Measurements from ENCODE around the gene LYPD4. TPM values are rescaled to one million over a fixed set of nuclear protein-coding genes. Genes with fewer than 3 reads are reported as not detected.
"Not testable (repeated sequence)": the region's sequence is repeated elsewhere in the genome, so short reads cannot be mapped to it uniquely, and the experiment has no call there.

Gene LYPD4
- polyA plus RNA-seq, 1 experiment: not detected

- DNase-seq (ENCODE audit: low read depth): no peak
- ChIA-PET CTCF (no interaction called here), POLR2A (no interaction called here)
- Histone ChIP-seq H3K4me3 (ENCODE audit: low read depth, low read length) (no peak overlapping the region), H3K36me3 (ENCODE audit: control insufficient read depth, insufficient read depth, low read length) (no peaks in the 10 kb centered on the region), H3K27me3 (ENCODE audit: control insufficient read depth, insufficient read depth, low read length) (no peaks in the 10 kb centered on the region)
- TF ChIP-seq CTCF (IDR thresholded peaks at IDR 0.05; ENCODE audit: insufficient read depth, low read depth, low read length): no peak
These were observed 33.7 kb upstream of the LYPD4 start for GRCh38 chr19:41877916-41878905.

- Histone ChIP-seq H3K36me3 (ENCODE audit: control insufficient read depth, insufficient read depth, low read length) (peaks cover under 1% of the 10 kb centered on the region), H3K27me3 (ENCODE audit: control insufficient read depth, insufficient read depth, low read length) (no peaks in the 10 kb centered on the region), H3K4me3 (ENCODE audit: low read depth, low read length) (no peak within 1 kb of the TSS)
- CTCF ChIA-PET: no interaction called here
- TF ChIP-seq CTCF (IDR thresholded peaks at IDR 0.05; ENCODE audit: insufficient read depth, low read depth, low read length): no peak
- POLR2A ChIA-PET: no interaction called here
- no peak for DNase-seq (ENCODE audit: low read depth)
These were observed 32.7 kb upstream of the LYPD4 start, which contains the start of gene CD79A for GRCh38 chr19:41876847-41877832. CD79A (plus strand) TSS chr19:41877279; CDS start chr19:41877305, 26 bp downstream.

- DNase-seq (ENCODE audit: low read depth); POLR2A ChIA-PET; H3K27me3 ChIP-seq (ENCODE audit: control insufficient read depth, insufficient read depth, low read length); CTCF ChIA-PET; H3K4me3 ChIP-seq (ENCODE audit: low read depth, low read length): not testable (repeated sequence)
- peaks cover 10% of the 10 kb centered on the region for H3K36me3 ChIP-seq (ENCODE audit: control insufficient read depth, insufficient read depth, low read length)
These were observed 31.5 kb upstream of the LYPD4 start for GRCh38 chr19:41875973-41876372.

GRCh38 chr19:41872775-41873647, 28.5 kb upstream of the LYPD4 start:
- ChIA-PET CTCF (interaction anchor here (0.6 to 2.0 kb wide), 16 partner anchors 8 to 343 kb away, joined by 3 to 11 read pairs (median 5); partner anchors contain the start of genes ARHGEF1, RABAC1 and RPS19), POLR2A (interaction anchor here (1.2 kb wide), 1 partner anchor 12 kb away, joined by 4 read pairs; no protein-coding TSS in a partner anchor)
- no peaks in the 10 kb centered on the region for H3K27me3 ChIP-seq (ENCODE audit: control insufficient read depth, insufficient read depth, low read length)
- H3K4me3 ChIP-seq (ENCODE audit: low read depth, low read length): no peak overlapping the region
- peak; percentile 76 for TF ChIP-seq CTCF (IDR thresholded peaks at IDR 0.05; ENCODE audit: insufficient read depth, low read depth, low read length)
- H3K36me3 ChIP-seq (ENCODE audit: control insufficient read depth, insufficient read depth, low read length): peaks cover 28% of the 10 kb centered on the region
- no peak for DNase-seq (ENCODE audit: low read depth)

- no peak for DNase-seq (ENCODE audit: low read depth)
- ChIA-PET CTCF (interaction anchor here (0.8 to 2.0 kb wide), 10 partner anchors 7 to 86 kb away, joined by 3 to 11 read pairs (median 6); partner anchors contain the start of gene RABAC1), POLR2A (interaction anchor here (1.2 kb wide), 1 partner anchor 12 kb away, joined by 4 read pairs; no protein-coding TSS in a partner anchor)
- Histone ChIP-seq H3K27me3 (ENCODE audit: control insufficient read depth, insufficient read depth, low read length) (no peaks in the 10 kb centered on the region), H3K36me3 (ENCODE audit: control insufficient read depth, insufficient read depth, low read length) (peaks cover 30% of the 10 kb centered on the region), H3K4me3 (ENCODE audit: low read depth, low read length) (no peak overlapping the region)
- no peak for TF ChIP-seq CTCF (IDR thresholded peaks at IDR 0.05; ENCODE audit: insufficient read depth, low read depth, low read length)
These were observed 27.9 kb upstream of the LYPD4 start for GRCh38 chr19:41872384-41872774.
